ENCODE results near the gene DMD.

DMD gene

GRCh38 chrX:31847773-31848172, 1363.6 kb downstream of the DMD start:
- H3K9me3 Mint-ChIP-seq, result peaks cover 5% of the 10 kb centered on the region
- DNase-seq (ENCODE audit: low spot score), result no peak
- no peaks in the 10 kb centered on the region for H3K4me1 Mint-ChIP-seq (ENCODE audit: low read depth)
- no peak overlapping the region for H3K4me3 Mint-ChIP-seq
- no peak overlapping the region for H3K27ac Mint-ChIP-seq
- H3K36me3 Mint-ChIP-seq (ENCODE audit: low read depth), result no peaks in the 10 kb centered on the region
- no peaks in the 10 kb centered on the region for H3K27me3 Mint-ChIP-seq (ENCODE audit: low read depth)

- Mint-ChIP-seq H3K9me3 (no peaks in the 10 kb centered on the region), H3K4me3 (no peak overlapping the region), H3K36me3 (ENCODE audit: low read depth) (no peaks in the 10 kb centered on the region), H3K4me1 (ENCODE audit: low read depth) (no peaks in the 10 kb centered on the region), H3K27me3 (ENCODE audit: low read depth) (no peaks in the 10 kb centered on the region), H3K27ac (no peak overlapping the region)
- DNase-seq (ENCODE audit: low spot score), result no peak
These were observed 1366.3 kb downstream of the DMD start for GRCh38 chrX:31845003-31845402.

GRCh38 chrX:31838617-31839016, 1372.7 kb downstream of the DMD start:
- Mint-ChIP-seq H3K27me3 (ENCODE audit: low read depth) (no peaks in the 10 kb centered on the region), H3K9me3 (no peaks in the 10 kb centered on the region), H3K4me1 (ENCODE audit: low read depth) (no peaks in the 10 kb centered on the region), H3K4me3 (no peak overlapping the region), H3K27ac (no peak overlapping the region), H3K36me3 (ENCODE audit: low read depth) (no peaks in the 10 kb centered on the region)
- DNase-seq (ENCODE audit: low spot score), result no peak

- Mint-ChIP-seq H3K9me3 (no peaks in the 10 kb centered on the region), H3K27ac (no peak overlapping the region), H3K36me3 (ENCODE audit: low read depth) (no peaks in the 10 kb centered on the region), H3K4me1 (ENCODE audit: low read depth) (no peaks in the 10 kb centered on the region), H3K4me3 (no peak overlapping the region), H3K27me3 (ENCODE audit: low read depth) (no peaks in the 10 kb centered on the region)
- no peak for DNase-seq (ENCODE audit: low spot score)
These were observed 1373.8 kb downstream of the DMD start for GRCh38 chrX:31837445-31838049.

- Mint-ChIP-seq H3K4me1 (ENCODE audit: low read depth) (no peaks in the 10 kb centered on the region), H3K9me3 (no peaks in the 10 kb centered on the region), H3K27ac (no peak overlapping the region), H3K36me3 (ENCODE audit: low read depth) (no peaks in the 10 kb centered on the region), H3K4me3 (no peak overlapping the region), H3K27me3 (ENCODE audit: low read depth) (no peaks in the 10 kb centered on the region)
- no peak for DNase-seq (ENCODE audit: low spot score)
These were observed 1374.9 kb downstream of the DMD start for GRCh38 chrX:31836479-31836878.

GRCh38 chrX:31832263-31832662, 1379.1 kb downstream of the DMD start:
- Mint-ChIP-seq H3K36me3 (ENCODE audit: low read depth) (no peaks in the 10 kb centered on the region), H3K27ac (no peak overlapping the region), H3K4me1 (ENCODE audit: low read depth) (no peaks in the 10 kb centered on the region), H3K27me3 (ENCODE audit: low read depth) (no peaks in the 10 kb centered on the region), H3K4me3 (no peak overlapping the region), H3K9me3 (no peaks in the 10 kb centered on the region)
- no peak for DNase-seq (ENCODE audit: low spot score)

- Mint-ChIP-seq H3K27ac (no peak overlapping the region), H3K27me3 (ENCODE audit: low read depth) (no peaks in the 10 kb centered on the region), H3K36me3 (ENCODE audit: low read depth) (no peaks in the 10 kb centered on the region), H3K4me3 (no peak overlapping the region), H3K4me1 (ENCODE audit: low read depth) (no peaks in the 10 kb centered on the region), H3K9me3 (no peaks in the 10 kb centered on the region)
- DNase-seq (ENCODE audit: low spot score), result no peak
These were observed 1390.7 kb downstream of the DMD start for GRCh38 chrX:31820430-31821210.

GRCh38 chrX:31819455-31819854, 1391.9 kb downstream of the DMD start:
- no peaks in the 10 kb centered on the region for H3K27me3 Mint-ChIP-seq (ENCODE audit: low read depth)
- no peaks in the 10 kb centered on the region for H3K4me1 Mint-ChIP-seq (ENCODE audit: low read depth)
- H3K4me3 Mint-ChIP-seq, result no peak overlapping the region
- H3K9me3 Mint-ChIP-seq, result no peaks in the 10 kb centered on the region
- no peak for DNase-seq (ENCODE audit: low spot score)
- no peak overlapping the region for H3K27ac Mint-ChIP-seq
- H3K36me3 Mint-ChIP-seq (ENCODE audit: low read depth), result no peaks in the 10 kb centered on the region

GRCh38 chrX:31811106-31811505, 1400.2 kb downstream of the DMD start:
- DNase-seq (ENCODE audit: low spot score), result no peak
- Mint-ChIP-seq H3K27ac (no peak overlapping the region), H3K4me1 (ENCODE audit: low read depth) (no peaks in the 10 kb centered on the region), H3K27me3 (ENCODE audit: low read depth) (no peaks in the 10 kb centered on the region), H3K9me3 (no peaks in the 10 kb centered on the region), H3K36me3 (ENCODE audit: low read depth) (no peaks in the 10 kb centered on the region), H3K4me3 (no peak overlapping the region)

GRCh38 chrX:31808357-31808756, 1403.0 kb downstream of the DMD start:
- Mint-ChIP-seq H3K4me3 (no peak overlapping the region), H3K36me3 (ENCODE audit: low read depth) (no peaks in the 10 kb centered on the region), H3K27me3 (ENCODE audit: low read depth) (no peaks in the 10 kb centered on the region), H3K27ac (no peak overlapping the region), H3K4me1 (ENCODE audit: low read depth) (no peaks in the 10 kb centered on the region), H3K9me3 (no peaks in the 10 kb centered on the region)
- no peak for DNase-seq (ENCODE audit: low spot score)

- no peaks in the 10 kb centered on the region for H3K36me3 Mint-ChIP-seq (ENCODE audit: low read depth)
These were observed 1404.2 kb downstream of the DMD start for GRCh38 chrX:31807165-31807564.

GRCh38 chrX:31805781-31806180, 1405.6 kb downstream of the DMD start:
- no peak for DNase-seq (ENCODE audit: low spot score)
- H3K9me3 Mint-ChIP-seq, result no peaks in the 10 kb centered on the region
- H3K36me3 Mint-ChIP-seq (ENCODE audit: low read depth), result no peaks in the 10 kb centered on the region

More at GRCh38 chrX:31807165-31807564, 1404.2 kb downstream of the DMD start:
- no peaks in the 10 kb centered on the region for H3K4me1 Mint-ChIP-seq (ENCODE audit: low read depth)
- no peak overlapping the region for H3K27ac Mint-ChIP-seq
- no peaks in the 10 kb centered on the region for H3K27me3 Mint-ChIP-seq (ENCODE audit: low read depth)
- no peaks in the 10 kb centered on the region for H3K9me3 Mint-ChIP-seq
- no peak overlapping the region for H3K4me3 Mint-ChIP-seq
- DNase-seq (ENCODE audit: low spot score), result no peak

GRCh38 chrX:31800219-31800618, 1411.1 kb downstream of the DMD start:
- H3K36me3 Mint-ChIP-seq (ENCODE audit: low read depth), result no peaks in the 10 kb centered on the region
- no peaks in the 10 kb centered on the region for H3K9me3 Mint-ChIP-seq
- DNase-seq (ENCODE audit: low spot score), result no peak
- no peak overlapping the region for H3K27ac Mint-ChIP-seq
- no peaks in the 10 kb centered on the region for H3K27me3 Mint-ChIP-seq (ENCODE audit: low read depth)
- no peaks in the 10 kb centered on the region for H3K4me1 Mint-ChIP-seq (ENCODE audit: low read depth)
- H3K4me3 Mint-ChIP-seq, result no peak overlapping the region

More at GRCh38 chrX:31805781-31806180, 1405.6 kb downstream of the DMD start:
- Mint-ChIP-seq H3K27ac (no peak overlapping the region), H3K4me1 (ENCODE audit: low read depth) (no peaks in the 10 kb centered on the region), H3K27me3 (ENCODE audit: low read depth) (no peaks in the 10 kb centered on the region), H3K4me3 (no peak overlapping the region)

- H3K4me3 Mint-ChIP-seq, result no peak overlapping the region
- no peak overlapping the region for H3K27ac Mint-ChIP-seq
- H3K36me3 Mint-ChIP-seq (ENCODE audit: low read depth), result no peaks in the 10 kb centered on the region
- no peaks in the 10 kb centered on the region for H3K9me3 Mint-ChIP-seq
- no peak for DNase-seq (ENCODE audit: low spot score)
- H3K4me1 Mint-ChIP-seq (ENCODE audit: low read depth), result no peaks in the 10 kb centered on the region
- no peaks in the 10 kb centered on the region for H3K27me3 Mint-ChIP-seq (ENCODE audit: low read depth)
These were observed 1414.7 kb downstream of the DMD start for GRCh38 chrX:31796624-31797023.

GRCh38 chrX:31747411-31747810, 1463.9 kb downstream of the DMD start:
- Mint-ChIP-seq H3K36me3 (ENCODE audit: low read depth) (no peaks in the 10 kb centered on the region), H3K4me3 (no peak overlapping the region), H3K4me1 (ENCODE audit: low read depth) (no peaks in the 10 kb centered on the region), H3K27ac (no peak overlapping the region), H3K9me3 (peaks cover under 1% of the 10 kb centered on the region), H3K27me3 (ENCODE audit: low read depth) (no peaks in the 10 kb centered on the region)
- no peak for DNase-seq (ENCODE audit: low spot score)

Data from T-helper 2 cell treated with Interferon-gamma antibody and Interleukin-4, amounts not matched to agents 5 μg/mL and 100 μg/mL, for 36 hours (primary cell).